Esophagus (tissue), 2 donors: ENCODE data around the gene MED12. TPM values are rescaled to one million over a fixed set of nuclear protein-coding genes. Genes with fewer than 3 reads are reported as not detected.

Experiments used
- H3K27ac ChIP-seq, 2 donors: one replicate each; pipeline ENCODE4 v1.5.1; 2013; ENCODE audit warnings: low read depth in 2 of 2, mild to moderate bottlenecking in 2 of 2, inconsistent platforms in 1 of 2, low read length in 1 of 2, moderate library complexity in 1 of 2
- H3K27me3 ChIP-seq, 2 donors: one replicate each; pipeline ENCODE4 v1.6.1; 2013; ENCODE audit warnings: low read length in 2 of 2, control low read depth in 1 of 2, mild to moderate bottlenecking in 1 of 2; ENCODE audit not compliant: insufficient read depth in 2 of 2, control insufficient read depth in 1 of 2
- H3K36me3 ChIP-seq, 2 donors: one replicate each; pipeline ENCODE4 v1.6.1; 2013; ENCODE audit warnings: low read length in 1 of 2; ENCODE audit not compliant: control insufficient read depth in 2 of 2, insufficient read depth in 2 of 2
- H3K4me1 ChIP-seq, 2 donors: one replicate each; pipeline ENCODE4 v1.6.1; 2013; ENCODE audit warnings: low read length in 1 of 2; ENCODE audit not compliant: control insufficient read depth in 2 of 2, insufficient read depth in 2 of 2
- H3K4me3 ChIP-seq, 2 donors: one replicate each; pipeline ENCODE4 v1.5.1; 2013; ENCODE audit warnings: low read length in 2 of 2, mild to moderate bottlenecking in 2 of 2, low read depth in 1 of 2, moderate library complexity in 1 of 2
- H3K9me3 ChIP-seq, 2 donors: one replicate each; pipeline ENCODE4 v1.6.1; 2013; ENCODE audit warnings: mild to moderate bottlenecking in 2 of 2, low read depth in 1 of 2, low read length in 1 of 2, moderate library complexity in 1 of 2; ENCODE audit not compliant: control insufficient read depth in 2 of 2, insufficient read depth in 1 of 2
- WGBS, 2 donors: extraction: QIAGEN DNeasy Blood & Tissue Kit; methylation state at CpG; one replicate each; pipeline ENCODE4 v1.1.7; 2013; 5-methylcytosine and 5-hydroxymethylcytosine counted together
- polyA plus RNA-seq, 2 donors: library from polyadenylated mRNA; stranded (reverse); fragments of 200-250 nt; gene quantifications; one replicate each; pipeline ENCODE4 v1.2.3, GENCODE V29; 2013
- donor health status: healthy with polysubstance abuse.
- donor health status: Bipolar disorder and iron deficiency.

The MED12 gene
- polyA plus RNA-seq, 2 donors = 9.5 to 14.0 TPM

DNA sequence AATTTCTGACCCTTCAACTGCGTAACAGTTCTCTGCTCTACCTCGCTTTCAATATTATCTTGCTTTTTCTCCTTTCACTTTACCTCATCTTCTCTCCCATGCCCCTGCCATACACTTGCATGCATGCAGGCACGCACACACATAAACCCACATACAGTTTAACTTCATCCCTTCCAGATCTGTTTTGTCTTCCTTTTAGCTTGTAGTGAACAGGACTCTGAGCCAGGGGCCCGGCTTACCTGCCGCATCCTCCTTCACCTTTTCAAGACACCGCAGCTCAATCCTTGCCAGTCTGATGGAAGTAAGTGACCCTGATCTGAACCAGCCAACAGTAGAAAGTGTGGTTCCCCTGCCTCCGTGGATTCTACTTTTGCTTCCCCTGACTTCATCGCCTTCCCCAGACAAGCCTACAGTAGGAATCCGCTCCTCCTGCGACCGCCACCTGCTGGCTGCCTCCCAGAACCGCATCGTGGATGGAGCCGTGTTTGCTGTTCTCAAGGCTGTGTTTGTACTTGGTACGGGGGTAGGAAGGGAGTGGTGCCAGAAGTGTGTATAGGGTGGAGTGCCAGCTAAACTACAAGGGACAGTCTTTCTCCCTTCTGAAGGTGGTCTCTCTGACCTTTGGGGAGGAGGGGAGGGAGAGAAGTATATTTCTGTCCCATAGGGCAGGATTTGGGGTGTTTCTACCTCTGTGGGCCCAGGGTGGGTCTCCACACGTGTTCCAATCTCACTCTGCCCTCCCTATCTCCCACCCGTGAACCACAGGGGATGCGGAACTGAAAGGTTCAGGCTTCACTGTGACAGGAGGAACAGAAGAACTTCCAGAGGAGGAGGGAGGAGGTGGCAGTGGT, 10.7 kb downstream of the MED12 start:
- no peaks in the 10 kb centered on the region for H3K9me3 ChIP-seq
- peaks cover 4 to 51% of the 10 kb centered on the region in 2 donors for H3K36me3 ChIP-seq
- no peaks in the 10 kb centered on the region for H3K4me1 ChIP-seq
- no peaks in the 10 kb centered on the region for H3K27me3 ChIP-seq
- H3K27ac ChIP-seq = no peak overlapping the region
- H3K4me3 ChIP-seq = no peak overlapping the region
- 29 to 31% methylated on average over 18 of the region's 18 CpGs for WGBS, 2 donors

DNA sequence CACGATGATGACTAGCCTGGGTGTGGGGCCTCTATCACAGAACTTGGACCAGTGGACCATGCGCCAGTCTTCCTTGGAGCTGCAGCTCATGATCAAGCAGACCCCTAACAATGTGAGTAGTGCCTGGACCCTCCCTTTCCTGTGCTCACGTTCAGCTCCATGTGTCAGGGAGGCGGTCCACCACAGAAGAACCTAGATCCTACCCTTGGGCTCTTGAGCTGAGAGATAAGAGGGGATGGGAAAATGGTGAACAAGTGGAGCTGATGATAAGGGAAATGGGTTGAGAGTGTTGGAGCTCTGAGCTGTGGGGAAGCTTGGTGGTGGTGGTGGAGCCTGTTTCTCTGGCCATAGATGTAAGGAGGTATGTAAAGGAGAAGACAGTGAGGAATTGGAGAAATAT, 13.1 kb downstream of the MED12 start:
- H3K9me3 ChIP-seq = no peaks in the 10 kb centered on the region
- H3K4me1 ChIP-seq = no peaks in the 10 kb centered on the region
- H3K27me3 ChIP-seq = no peaks in the 10 kb centered on the region
- H3K4me3 ChIP-seq = no peak overlapping the region
- H3K36me3 ChIP-seq = peaks cover 4 to 46% of the 10 kb centered on the region in 2 donors
- no peak overlapping the region for H3K27ac ChIP-seq
- 83 to 92% methylated on average over 4 of the region's 4 CpGs for WGBS, 2 donors

DNA sequence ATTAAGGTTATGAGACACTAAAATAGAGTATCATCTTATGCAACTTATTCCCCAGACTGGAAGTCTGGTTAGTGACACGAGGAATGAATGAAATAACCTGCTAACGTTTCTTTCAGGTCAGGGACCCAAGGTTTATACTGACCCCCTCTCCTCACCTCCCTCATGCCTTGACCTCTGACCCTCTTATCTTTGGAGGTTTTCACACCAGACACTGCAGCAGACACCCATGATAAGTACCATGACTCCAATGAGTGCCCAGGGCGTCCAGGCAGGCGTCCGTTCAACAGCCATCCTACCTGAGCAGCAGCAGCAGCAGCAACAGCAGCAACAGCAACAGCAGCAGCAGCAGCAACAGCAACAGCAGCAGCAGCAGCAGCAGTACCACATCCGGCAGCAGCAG, 22.0 kb downstream of the MED12 start:
- Histone ChIP-seq H3K27me3 (no peaks in the 10 kb centered on the region), H3K4me3 (no peak overlapping the region), H3K4me1 (no peaks in the 10 kb centered on the region), H3K27ac (no peak overlapping the region), H3K9me3 (no peaks in the 10 kb centered on the region), H3K36me3 (peaks cover 0 to 10% of the 10 kb centered on the region in 2 donors)
- 60 to 76% methylated on average over 6 of the region's 6 CpGs for WGBS, 2 donors

DNA sequence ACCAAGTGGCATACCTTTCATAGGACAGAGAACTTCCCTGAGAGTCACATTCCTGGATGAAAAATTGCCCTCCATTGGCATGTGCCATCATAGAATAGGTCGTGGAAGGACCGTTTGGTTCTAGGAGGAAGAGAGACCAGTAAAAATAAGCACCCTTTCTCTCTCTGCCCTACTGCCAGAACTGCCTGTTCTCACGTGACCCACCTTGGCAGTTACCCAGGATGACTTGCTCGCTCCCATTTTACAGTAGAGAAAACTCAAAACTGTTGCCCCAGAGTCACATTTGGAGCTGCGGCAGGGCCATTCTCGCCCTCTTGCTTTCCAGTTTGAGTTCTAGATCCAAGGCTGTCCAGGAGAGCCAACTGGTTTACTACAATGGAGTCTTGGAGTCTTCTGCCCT, 25.1 kb downstream of the MED12 start:
- H3K27me3 ChIP-seq = no peaks in the 10 kb centered on the region
- no peaks in the 10 kb centered on the region for H3K9me3 ChIP-seq
- H3K27ac ChIP-seq = no peak overlapping the region
- no peak overlapping the region for H3K4me3 ChIP-seq
- peaks cover 0 to 4% of the 10 kb centered on the region in 2 donors for H3K36me3 ChIP-seq
- H3K4me1 ChIP-seq = no peaks in the 10 kb centered on the region
- WGBS, 2 donors = 42 to 52% methylated on average over 6 of the region's 6 CpGs

DNA sequence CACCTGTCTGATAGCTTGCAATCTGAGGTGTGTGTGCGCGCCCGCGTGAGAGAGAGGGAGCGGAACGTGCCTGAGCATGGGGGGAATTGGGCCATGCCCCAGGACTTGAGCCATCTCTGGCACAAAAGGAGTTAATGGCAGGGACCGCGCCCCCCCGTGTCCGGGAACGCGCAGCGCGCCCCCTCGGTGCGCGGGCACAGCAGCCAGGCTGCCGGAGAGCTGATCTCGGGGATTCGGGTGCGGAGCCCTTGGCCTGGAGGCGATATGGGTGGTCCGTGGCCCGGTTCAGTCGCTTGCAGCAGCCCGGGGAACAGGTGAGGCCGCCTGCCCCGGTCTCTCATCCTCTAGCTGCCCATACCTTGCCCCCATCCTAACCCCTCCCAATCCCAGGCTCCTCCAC, 26.3 kb downstream of the MED12 start, which contains the start of gene NLGN3:
Gene NLGN3, plus strand, starts transcription at position 191 of the 400 bp plus-strand sequence. CDS start 2,909 bp downstream, outside the sequence.
- H3K27ac ChIP-seq = no peak within 1 kb of the TSS
- peaks cover 0 to 4% of the 10 kb centered on the region in 2 donors for H3K36me3 ChIP-seq
- H3K9me3 ChIP-seq = no peaks in the 10 kb centered on the region
- H3K27me3 ChIP-seq = no peaks in the 10 kb centered on the region
- H3K4me3 ChIP-seq = no peak within 1 kb of the TSS
- WGBS, 2 donors = 12 to 26% methylated on average over 27 to 28 of the region's 28 CpGs
- no peaks in the 10 kb centered on the region for H3K4me1 ChIP-seq

DNA sequence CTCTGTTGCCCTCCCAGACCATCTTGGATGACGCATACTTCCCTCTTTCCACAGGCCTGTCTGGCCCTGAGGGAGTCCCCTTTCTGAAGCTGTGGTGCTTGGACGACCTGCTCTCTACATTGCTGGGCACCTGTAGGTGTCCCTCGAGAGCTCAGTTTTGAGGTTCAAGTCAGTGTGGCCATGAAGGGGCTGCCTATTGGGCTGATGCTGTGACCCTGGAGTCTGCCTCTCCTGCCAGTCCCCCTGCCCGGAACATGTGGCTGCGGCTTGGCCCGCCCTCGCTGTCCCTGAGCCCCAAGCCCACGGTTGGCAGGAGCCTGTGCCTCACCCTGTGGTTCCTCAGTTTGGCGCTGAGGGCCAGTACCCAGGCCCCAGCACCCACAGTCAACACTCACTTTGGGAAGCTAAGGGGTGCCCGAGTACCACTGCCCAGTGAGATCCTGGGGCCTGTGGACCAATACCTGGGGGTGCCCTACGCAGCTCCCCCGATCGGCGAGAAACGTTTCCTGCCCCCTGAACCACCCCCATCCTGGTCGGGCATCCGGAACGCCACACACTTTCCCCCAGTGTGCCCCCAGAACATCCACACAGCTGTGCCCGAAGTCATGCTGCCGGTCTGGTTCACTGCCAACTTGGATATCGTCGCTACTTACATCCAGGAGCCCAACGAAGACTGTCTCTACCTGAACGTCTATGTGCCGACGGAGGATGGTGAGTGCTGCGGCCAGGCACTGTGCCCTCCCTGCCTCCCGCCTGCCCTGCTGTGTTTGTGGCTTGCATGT, 29.3 kb downstream of the MED12 start:
- H3K4me1 ChIP-seq = no peaks in the 10 kb centered on the region
- H3K9me3 ChIP-seq = no peaks in the 10 kb centered on the region
- H3K4me3 ChIP-seq = no peak overlapping the region
- 86 to 92% methylated on average over 25 to 28 of the region's 28 CpGs for WGBS, 2 donors
- H3K36me3 ChIP-seq = no peaks in the 10 kb centered on the region
- no peak overlapping the region for H3K27ac ChIP-seq
- H3K27me3 ChIP-seq = no peaks in the 10 kb centered on the region

DNA sequence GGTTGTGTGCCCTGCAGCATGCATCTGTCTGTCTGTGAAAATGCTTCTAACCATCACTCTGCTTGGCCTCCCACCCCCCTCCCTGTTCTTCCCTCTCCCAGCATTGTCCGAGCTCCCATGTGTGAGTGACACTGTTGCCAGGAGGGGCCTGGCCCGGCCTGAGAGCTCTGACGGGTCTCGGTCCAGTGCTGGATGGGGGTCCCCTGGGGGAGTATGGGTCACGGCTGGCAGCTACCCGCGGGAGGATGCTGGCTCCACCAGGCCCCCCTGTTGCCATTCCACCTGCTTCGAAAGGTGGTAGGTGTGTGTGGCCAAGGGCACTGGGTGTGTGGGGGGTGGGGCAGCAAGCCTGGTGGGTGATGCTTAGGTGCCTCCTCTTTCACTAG, 29.9 kb downstream of the MED12 start:
- Histone ChIP-seq H3K27ac (no peak overlapping the region), H3K4me1 (no peaks in the 10 kb centered on the region), H3K4me3 (no peak overlapping the region), H3K27me3 (no peaks in the 10 kb centered on the region), H3K36me3 (no peaks in the 10 kb centered on the region), H3K9me3 (no peaks in the 10 kb centered on the region)
- 80 to 83% methylated on average over 8 of the region's 8 CpGs for WGBS, 2 donors

DNA sequence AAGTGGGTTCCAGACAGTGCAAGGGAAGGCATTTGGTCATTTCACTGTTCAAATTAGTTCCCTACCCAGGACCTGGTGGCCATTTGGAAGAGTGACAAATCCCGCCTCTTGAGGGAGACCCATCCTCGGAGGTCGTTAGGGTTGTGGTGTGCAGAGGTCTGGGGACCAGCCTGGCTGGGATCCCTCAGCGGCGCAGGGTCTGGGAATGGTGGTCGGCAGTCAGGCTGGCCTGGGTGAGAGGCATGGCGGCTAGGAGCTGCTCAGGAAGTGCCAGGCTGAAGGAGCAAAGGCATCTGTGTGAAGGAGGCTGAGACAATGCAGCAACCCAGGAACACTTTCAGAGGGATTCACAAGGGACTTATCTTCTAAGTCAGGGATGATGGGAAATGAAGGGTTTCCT, 33.0 kb downstream of the MED12 start:
- 71 to 75% methylated on average over 7 of the region's 7 CpGs for WGBS, 2 donors

DNA sequence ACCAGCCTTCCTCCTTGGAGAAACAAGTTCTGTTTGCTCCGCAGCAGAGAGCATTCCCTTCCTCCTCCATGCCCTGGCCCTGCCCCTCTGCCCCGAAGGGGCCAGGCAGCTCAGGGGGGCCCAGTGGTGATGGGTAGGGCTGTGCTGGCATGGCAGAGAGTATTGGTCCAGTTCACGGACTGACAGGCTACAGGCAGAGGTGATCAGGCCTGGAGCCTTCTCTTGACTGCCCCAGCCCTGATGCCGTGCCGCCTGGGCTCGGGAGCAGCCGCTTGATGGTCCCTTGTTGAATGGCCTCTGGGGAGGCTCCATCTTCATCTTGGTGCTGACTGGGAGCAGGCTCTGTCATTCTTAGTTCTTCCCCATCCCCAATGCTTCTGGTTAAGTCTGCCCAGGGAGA, 35.8 kb downstream of the MED12 start:
- Histone ChIP-seq H3K4me3 (no peak overlapping the region), H3K9me3 (no peaks in the 10 kb centered on the region), H3K27ac (no peak overlapping the region), H3K36me3 (no peaks in the 10 kb centered on the region), H3K4me1 (no peaks in the 10 kb centered on the region), H3K27me3 (no peaks in the 10 kb centered on the region)
- 85 to 93% methylated on average over 7 of the region's 7 CpGs for WGBS, 2 donors

More for the DNA sequence above, 33.0 kb downstream of the MED12 start:
- Histone ChIP-seq H3K27ac (no peak overlapping the region), H3K36me3 (no peaks in the 10 kb centered on the region), H3K27me3 (no peaks in the 10 kb centered on the region), H3K9me3 (no peaks in the 10 kb centered on the region), H3K4me3 (no peak overlapping the region), H3K4me1 (no peaks in the 10 kb centered on the region)
